Measurements from ENCODE around the gene TUBA3D.
"Not testable (repeated sequence)": the region's sequence is repeated elsewhere in the genome, so short reads cannot be mapped to it uniquely, and the experiment has no call there.

Gene TUBA3D

DNA sequence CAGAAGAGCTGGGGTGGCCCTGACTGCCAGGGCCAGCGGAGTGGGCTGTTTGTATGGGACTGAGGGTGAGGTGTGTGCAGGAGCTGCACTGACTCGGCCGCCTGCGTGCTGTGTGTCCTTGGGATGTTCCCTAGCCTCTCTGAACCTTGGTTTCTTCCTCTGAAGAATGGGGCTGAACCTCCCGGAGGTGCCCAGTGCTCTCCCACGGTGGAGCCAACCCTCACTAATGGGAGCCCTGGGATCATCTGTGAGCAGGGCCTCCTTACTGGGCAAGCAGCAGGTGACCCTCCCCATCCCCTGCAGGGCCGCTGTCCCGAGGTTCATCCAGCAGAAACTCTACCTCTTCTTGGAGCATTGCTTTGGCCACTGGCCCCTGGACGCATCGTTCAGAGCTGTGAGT lies 40.1 kb downstream of the TUBA3D start:
- DNase-seq = no peak

DNA sequence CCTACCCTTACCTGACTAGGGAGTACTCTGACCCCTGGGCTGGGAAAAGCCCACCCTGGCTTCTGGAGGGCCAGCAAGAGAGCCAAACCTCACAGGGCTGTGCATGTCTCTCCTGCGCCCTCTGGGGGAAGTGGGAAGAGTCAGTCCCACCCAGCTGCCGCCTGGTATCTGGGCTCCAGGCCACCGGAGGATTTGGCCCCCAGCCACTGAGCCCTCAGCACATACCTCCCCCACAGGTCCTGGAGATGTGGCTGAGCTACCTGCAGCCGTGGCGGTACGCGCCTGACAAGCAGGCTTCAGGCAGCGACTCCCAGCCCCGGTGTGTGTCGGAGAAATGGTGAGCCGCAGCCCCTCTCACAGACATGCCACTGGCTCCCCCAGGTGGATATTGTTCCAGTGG lies 40.7 kb downstream of the TUBA3D start:
- DNase-seq = peak; percentile 67

DNA sequence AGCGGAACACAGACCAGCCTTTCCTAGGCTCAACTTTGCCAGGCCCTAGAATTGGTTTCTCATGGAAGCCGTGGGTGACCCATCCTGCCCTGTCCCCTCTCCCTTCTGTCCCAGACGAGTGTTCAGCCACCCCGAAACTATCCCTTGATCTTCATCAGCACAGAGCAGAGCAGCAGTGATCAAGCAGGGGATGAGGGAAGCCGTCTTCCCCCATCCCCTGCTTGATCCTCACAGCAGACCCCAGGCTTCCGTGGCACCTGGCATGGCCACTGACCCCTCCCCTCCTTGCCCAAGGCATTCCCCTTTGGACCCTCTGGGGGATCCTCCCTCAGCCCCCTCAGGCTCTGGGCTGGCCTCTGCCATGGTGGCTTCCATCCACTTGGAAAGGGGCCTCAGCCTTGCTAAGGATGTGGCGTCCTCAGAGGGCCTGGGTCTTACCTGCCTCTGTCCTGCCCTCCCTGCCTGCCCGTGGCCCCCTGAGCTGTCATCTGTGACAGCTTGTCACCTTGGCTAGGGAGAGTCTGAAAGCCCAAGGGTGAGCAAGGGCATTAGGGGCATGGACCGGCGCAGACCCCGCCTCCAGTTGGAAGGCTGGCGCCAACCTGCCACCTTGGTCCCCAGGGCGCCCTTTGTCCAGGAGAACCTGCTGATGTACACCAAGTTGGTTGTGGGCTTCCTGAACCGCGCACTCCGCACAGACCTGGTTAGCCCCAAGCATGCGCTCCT lies 41.4 kb downstream of the TUBA3D start:
- DNase-seq = no peak

DNA sequence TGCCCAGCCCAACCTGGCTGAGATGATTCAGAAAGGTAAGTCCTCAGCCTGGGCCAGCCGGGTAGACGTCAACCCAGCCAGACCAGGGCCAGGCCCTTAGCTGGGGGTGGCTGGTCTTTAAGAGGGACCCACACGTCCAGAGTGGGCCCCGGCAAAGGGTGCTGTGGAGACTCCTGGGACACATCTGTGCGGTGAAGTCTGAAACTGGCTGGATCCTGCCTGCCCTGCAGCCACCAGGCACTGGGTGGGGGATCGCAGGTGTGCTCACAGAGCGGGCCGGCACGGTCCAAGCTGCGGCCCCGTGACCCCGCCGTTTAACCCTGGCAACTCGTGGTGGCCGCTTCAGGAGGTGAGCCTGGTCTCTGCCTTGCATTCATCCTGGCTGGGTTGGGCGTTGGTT lies 41.9 kb downstream of the TUBA3D start:
- DNase-seq = not testable (repeated sequence)

DNA sequence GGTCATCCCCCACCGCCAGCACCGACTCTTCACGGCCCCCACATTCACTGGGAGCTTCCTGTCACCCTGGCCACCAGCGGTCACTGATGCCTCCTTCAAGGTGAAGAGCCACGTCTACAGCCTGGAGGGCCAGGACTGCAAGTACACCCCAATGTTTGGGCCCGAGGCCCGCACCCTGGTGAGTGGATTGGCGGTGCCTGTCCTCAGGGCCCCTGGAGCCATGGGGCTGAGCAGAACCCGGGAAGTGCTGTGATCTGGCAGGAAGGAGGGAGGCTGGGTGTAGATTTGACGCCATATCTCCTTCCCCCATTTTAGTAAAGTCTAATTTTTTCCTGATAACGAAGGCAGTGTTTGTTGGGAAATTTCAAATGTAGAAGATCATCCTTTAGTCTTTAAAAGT lies 42.6 kb downstream of the TUBA3D start:
- not testable (repeated sequence) for DNase-seq

DNA sequence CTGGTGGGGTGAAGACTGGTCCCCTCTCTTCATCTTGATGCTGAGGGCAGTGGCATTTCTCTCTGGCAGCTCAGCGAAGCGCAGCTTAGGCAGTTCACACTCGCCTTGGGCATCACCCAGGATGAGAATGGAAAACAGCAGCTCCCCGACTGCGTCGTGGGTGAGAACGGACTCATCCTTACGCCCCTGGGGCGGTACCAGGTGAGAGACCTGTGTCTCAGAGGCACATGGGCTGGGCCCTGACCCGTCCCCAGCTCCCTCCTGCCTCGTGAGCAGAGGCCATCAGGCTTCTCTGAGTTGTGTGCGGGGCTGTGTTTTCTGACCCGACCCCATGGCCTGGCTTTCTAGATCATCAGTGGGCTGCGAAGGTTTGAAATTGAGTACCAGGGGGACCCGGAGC lies 43.5 kb downstream of the TUBA3D start:
- DNase-seq = no peak

DNA sequence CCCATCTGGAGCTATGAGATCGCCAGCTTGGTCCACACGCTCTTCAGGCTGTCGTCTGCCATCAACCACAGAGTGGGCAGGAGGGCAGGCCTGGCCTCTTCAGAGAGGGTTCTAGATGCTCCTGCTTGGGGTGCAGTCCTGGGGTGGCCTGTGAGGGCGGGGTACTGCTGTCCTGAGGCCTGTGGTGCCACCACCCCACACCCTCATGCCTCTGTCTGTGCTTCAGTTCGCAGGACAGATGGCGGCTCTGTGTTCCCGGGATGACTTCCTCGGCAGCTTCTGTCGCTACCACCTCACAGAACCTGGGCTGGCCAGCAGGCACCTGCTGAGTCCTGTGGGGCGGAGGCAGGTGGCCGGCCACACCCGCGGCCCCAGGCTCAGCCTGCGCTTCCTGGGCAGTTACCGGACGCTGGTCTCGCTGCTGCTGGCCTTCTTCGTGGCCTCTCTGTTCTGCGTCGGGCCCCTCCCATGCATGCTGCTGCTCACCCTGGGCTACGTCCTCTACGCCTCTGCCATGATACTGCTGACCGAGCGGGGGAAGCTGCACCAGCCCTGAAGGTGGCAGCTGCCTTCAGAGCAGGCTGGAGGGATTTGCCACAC lies 44.1 kb downstream of the TUBA3D start:
- DNase-seq = not testable (repeated sequence)

DNA sequence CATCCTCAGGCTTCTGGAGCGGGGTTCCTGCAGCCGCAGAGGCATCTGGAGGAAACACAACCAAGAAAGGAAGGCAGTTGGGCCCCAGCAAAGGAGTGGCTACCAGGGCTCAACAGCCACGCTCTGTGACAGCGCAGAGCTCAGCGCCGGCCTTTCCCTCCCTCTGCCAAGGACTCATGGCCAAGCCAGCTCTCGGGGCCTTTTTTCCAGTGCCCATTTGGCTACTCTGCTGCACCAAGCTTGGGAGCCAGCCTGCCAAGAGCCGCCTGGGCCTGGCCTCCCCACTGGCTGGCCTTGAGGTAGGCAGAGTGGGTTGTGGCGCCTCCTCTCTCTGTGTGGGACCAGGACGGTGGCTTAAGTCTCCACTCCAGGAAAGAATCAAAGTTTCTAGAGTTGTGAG lies 44.6 kb downstream of the TUBA3D start:
- no peak for DNase-seq

DNA sequence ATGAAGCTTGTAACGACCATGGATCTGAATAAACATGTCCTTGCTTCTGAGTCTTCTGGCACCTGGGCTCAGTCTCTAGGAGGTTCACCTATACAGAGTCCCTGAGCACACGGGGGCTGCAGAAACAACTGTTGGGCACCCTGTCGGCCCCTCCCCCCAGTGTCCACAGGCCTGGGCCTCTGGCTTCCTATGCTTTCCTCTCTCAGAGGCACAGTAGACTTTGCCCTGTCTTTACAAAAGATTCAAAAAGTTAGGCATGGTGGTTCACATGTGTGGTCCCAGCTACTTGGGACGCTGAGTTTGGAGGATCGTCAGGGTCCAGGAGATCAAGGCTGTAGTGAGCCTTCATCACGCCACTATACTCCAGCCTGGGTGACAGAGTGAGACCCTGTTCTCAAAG lies 45.6 kb downstream of the TUBA3D start:
- DNase-seq = not testable (repeated sequence)

DNA sequence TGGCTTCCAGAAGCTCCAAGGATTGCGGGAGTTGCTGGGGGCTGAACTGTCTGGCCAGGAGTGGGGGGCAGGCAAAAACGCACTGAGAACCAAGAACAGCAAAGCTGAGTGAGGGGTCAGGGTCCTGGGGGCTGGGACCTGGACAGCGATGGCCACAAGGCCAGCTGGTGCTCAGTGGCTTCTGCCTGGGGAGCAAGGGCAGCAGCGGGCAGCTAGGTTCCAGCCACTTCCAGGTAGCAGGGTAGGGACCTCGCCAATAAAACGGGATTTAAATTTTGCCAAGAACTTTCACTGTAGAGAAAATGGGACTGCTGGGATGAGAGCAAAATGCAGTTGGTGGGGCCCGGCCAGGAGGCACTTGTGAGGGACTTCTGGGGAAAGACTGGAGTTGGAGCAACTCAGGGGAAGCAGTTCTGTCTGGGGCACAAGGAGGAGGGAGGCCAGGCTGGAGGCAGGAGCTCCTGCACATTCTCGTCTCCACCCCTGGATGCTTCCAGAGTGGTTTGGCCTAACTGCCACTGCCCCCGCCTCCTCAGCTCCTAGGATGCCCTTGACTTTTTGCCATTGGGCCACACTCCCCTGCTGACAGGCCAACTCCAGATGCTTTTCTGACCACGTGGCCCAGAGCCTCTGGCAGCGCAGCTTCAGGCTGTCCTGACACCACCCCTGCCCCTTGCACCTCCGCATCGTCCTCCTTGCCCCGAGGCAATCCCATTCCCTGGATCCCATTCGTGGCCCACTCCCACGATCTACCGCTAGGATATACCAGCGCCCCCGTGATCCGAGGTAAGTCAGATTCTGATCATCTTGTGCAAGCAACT lies 46.3 kb downstream of the TUBA3D start:
- peak; percentile 55 for DNase-seq

DNA sequence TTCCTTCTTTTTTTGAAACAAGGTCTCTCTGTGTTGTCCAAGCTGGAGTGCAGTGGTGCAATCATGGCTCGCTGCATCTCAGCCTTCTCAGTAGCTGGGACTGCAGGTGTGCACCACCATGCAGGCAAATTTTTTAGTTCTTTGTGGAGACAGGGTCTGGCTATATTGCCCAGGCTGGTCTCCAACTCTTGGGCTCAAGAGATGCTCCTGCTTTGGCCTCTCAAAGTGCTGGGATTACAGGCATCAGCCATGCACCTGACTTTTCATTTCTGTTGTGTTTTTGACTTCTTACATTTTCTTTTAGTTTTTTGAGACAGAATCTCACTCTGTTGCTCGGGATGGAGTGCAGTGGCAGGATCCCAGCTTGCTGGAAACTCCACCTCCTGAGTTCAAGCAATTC lies 49.3 kb downstream of the TUBA3D start:
- peak; percentile 13 for DNase-seq

DNA sequence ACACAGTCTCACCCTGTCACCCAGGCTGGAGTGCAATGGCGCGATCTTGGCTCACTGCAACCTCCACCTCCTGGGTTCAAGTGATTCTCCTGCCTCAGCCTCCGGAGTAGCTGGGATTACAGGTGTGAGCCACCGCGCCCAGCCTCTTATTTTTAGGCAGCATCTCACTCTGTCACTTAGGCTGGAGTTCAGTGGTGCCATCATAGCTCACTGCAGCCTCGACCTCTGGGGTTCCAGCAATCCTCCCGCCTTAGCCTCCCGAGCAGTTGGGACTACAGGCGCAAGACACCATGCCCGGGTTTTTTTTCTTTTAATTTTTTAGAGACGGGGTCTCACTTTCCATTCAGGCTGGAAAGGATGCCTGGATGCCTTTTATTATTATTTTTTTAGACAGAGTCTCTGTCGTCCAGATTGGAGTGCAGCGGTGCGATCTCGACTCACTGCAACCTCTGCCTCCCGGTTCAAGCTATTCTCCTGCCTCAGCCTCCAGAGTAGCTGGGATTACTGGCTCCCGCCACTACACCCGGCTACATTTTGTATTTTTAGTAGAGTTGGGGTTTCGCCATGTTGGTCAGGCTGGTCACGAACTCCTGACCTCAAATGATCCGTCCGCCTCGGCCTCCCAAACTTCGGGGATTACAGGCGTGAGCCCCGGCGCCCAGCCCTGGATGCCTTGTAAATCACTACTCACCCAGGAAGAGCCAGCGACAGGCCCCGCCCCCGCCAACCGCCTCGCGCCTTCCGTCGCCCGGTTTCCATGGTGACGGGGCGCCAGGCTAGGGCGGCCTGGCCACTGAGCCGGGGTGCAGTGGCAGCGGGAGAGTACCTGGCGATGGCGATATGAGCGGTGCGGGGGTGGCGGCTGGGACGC lies 51.4 kb downstream of the TUBA3D start, which contains the start of gene CCDC74A:
CCDC74A (plus strand) TSS at position 758 of the 871 bp plus-strand sequence; CDS start at position 841, 83 bp downstream.
- DNase-seq = peak; percentile 75

DNA sequence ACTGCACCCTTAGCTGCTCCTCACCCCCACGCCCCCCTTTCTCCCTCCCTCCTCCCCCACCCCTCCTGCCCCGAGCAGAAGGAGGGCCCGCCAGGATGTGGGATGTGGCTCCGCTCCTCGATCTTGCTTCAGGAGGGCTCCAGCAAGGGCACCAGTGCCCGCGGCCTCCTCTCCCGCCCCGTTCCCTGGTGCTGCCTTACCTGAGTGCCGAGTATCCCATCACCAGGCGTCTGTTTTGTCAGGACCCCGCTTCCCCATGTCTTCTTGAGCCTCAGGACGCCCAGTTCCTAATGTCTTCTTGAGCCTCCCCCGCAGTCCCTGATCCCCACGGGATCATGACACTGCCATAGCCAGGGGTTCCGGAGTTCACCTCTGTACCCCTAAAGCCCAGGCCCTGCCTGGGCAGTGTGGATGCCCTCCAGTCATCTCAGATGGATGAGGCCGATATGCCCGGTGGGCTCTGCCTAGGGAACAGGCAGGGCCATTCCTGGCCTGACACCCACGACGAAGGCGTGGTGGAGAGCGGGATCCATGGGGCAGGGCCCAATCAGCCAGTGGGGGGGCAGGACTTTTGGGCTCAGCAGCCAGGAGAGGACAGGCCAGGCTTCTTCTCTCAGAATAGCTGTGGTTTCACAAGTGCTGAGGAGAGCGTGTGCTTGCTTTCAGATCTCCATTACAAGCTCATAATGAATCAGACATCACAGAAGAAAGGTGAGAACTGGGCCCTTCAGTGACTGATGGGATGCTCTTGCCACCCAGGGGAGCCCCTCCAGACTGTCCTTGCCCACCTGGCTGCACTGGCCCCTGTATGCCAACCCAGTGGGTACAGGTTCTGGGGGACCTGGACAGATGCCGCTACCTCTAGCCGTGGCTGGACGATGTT lies 53.3 kb downstream of the TUBA3D start:
- peak; percentile 50 for DNase-seq

DNA sequence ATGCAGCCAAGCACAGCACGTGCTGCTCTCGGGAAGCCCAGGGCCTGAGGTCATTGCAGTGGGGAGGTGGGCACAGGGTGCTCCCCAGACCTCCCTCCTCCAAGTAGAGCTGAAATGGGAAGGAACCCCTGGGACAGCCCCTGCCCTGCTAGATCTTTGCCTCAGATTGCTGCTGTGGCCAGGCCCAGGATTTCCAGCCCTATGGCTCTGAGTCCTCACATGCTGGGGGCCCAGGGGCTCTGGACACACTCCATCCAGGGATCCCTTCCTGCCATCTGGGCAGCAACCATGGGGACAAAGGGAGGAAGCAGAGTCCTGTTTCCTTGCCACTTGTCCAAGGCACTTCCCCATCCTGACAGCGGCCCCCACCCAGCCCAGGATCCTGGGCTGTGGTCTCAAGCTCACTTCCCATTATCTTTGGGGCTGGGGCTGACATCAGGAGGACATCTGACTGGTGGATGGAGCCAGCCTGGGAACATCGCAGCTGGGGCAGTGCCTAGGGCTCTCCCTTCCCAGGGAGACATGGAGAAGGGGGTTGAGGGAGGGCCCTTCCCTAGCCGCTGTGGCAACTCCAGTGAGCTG lies 54.0 kb downstream of the TUBA3D start:
- peak; percentile 27 for DNase-seq

DNA sequence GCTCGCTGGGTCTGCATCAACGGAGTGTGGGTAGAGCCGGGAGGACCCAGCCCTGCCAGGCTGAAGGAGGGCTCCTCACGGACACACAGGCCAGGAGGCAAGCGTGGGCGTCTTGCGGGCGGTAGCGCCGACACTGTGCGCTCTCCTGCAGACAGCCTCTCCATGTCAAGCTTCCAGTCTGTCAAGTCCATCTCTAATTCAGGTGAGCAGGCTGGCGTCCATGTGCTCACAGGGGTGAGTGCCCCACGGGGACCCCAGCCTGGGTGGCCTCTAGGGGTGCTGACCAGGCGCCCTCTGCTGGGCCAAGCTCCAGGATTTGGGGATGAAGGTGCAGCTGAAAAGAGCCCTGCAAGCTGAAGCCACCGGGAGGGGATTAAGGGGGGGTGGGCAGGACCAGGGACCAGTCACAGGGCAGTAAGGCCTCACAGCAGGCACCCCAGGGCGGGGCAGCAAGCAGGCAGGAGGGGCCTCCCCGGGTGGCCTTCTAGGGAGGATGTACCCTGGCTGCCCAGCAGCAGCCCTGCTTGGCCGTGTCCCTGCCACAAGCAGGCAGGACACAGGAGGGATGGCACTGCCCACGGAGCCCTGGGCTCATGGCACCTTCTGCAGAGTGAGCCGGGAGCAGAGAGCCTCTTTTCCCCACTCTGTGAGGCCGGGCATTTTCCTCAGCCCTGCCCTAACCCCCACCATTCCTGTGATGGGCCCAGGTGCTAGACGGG lies 54.9 kb downstream of the TUBA3D start:
- DNase-seq = peak; percentile 40

DNA sequence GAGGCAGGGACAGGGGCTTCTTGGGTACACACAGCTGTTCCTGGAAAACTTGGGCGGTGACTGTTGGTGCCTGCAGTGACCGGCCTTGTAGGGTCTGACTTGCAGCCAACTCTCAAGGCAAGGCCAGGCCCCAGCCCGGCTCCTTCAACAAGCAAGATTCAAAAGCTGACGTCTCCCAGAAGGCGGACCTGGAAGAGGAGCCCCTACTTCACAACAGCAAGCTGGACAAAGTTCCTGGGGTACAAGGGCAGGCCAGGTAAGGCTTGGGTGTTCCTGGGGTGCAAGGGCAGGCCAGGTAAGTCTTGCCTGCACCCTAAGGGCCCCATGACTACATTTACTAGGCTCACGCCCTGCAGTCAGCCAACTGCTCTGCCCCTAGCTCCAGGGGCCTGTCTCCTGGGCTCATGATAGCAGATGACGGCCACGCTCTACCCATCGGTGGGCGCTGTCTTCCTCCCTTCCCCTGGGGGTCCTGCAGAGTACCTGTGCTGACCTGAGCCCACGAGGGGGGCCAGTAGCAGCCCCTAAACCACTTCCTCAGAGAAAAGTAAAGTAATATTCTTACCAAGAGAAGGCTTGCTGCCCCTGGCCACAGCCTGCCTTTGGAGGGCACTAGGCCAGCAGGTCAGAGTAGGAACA lies 55.7 kb downstream of the TUBA3D start:
- DNase-seq = peak; percentile 12
